Lung (tissue), 12 donors: ENCODE data around the gene CEACAM16. TPM values are rescaled to one million over a fixed set of nuclear protein-coding genes. Genes with fewer than 3 reads are reported as not detected.

Experiments used
- ATAC-seq: fragments of 200-7000 bp; cut with Tn5 transposase; one replicate; pipeline ENCODE4 v1.9.1; 2020; ENCODE audit warnings: moderate number of reproducible peaks; ENCODE audit not compliant: insufficient read depth, low FRiP score
- DNase-seq, 3 donors: peaks; one replicate each; pipeline ENCODE4 v3.0.0-alpha.2; 2013 to 2017
- H3K27ac ChIP-seq, 2 donors: one replicate each; pipeline ENCODE4 v1.5.1; 2013; ENCODE audit warnings: mild to moderate bottlenecking in 2 of 2, moderate library complexity in 2 of 2, control low read depth in 1 of 2, inconsistent platforms in 1 of 2, low read depth in 1 of 2, low read length in 1 of 2
- H3K27me3 ChIP-seq, 3 donors: one replicate each; pipeline ENCODE4 v1.5.1; 2013; ENCODE audit warnings: low read length in 2 of 3; ENCODE audit not compliant: control insufficient read depth in 3 of 3, insufficient read depth in 3 of 3
- H3K36me3 ChIP-seq, 4 donors: one replicate each; pipeline ENCODE4 v1.5.1; 2013; ENCODE audit warnings: low read length in 4 of 4, mild to moderate bottlenecking in 1 of 4, moderate library complexity in 1 of 4; ENCODE audit not compliant: control insufficient read depth in 4 of 4, insufficient read depth in 4 of 4
- H3K4me1 ChIP-seq, 5 donors: one replicate each; pipeline ENCODE4 v1.5.1; 2013; ENCODE audit warnings: low read length in 5 of 5, mild to moderate bottlenecking in 2 of 5, moderate library complexity in 1 of 5; ENCODE audit not compliant: control insufficient read depth in 5 of 5, insufficient read depth in 5 of 5
- H3K4me3 ChIP-seq: one replicate; pipeline ENCODE4 v1.5.1; 2013; ENCODE audit warnings: mild to moderate bottlenecking, control low read depth, moderate library complexity
- H3K9ac ChIP-seq, 2 donors: one replicate each; pipeline ENCODE4 v1.5.1; 2013; ENCODE audit warnings: low read length in 2 of 2, control low read depth in 1 of 2; ENCODE audit not compliant: insufficient read depth in 1 of 2
- H3K9me3 ChIP-seq, 4 donors: one replicate each; pipeline ENCODE4 v1.5.1; 2013; ENCODE audit warnings: low read length in 3 of 4, mild to moderate bottlenecking in 1 of 4, moderate library complexity in 1 of 4; ENCODE audit not compliant: control insufficient read depth in 4 of 4, insufficient read depth in 3 of 4
- WGBS, 2 donors: extraction: QIAGEN DNeasy Blood & Tissue Kit; methylation state at CpG; one replicate each; pipeline ENCODE4 v1.1.7; 2013; 5-methylcytosine and 5-hydroxymethylcytosine counted together
- polyA plus RNA-seq, 2 donors: library from polyadenylated mRNA; stranded (reverse); fragments of 200-250 nt; gene quantifications; one replicate each; pipeline ENCODE4 v1.2.1, GENCODE V29; 2013
- total RNA-seq, 2 donors: library from RNA; depleted of rRNA in 1 of 2; stranded (reverse); fragments of >200 nt in 1 of 2; gene quantifications; one replicate each; pipeline ENCODE4 v1.2.1, GENCODE V29; 2014 to 2021
- TF ChIP-seq, protein P1 (sequence below): IDR thresholded peaks from 2 replicates; pipeline ENCODE4 v1.5.1; 2012; ENCODE audit warnings: mild to moderate bottlenecking; ENCODE audit errors: control extremely low read depth, extremely low read depth
- donor health status: control.
- donor health status: control.
- donor health status: Bipolar disorder and iron deficiency.
- donor health status: healthy.
- donor health status: DM: yes; HTN: yes; CAD: no.

The CEACAM16 gene
- total and polyA plus RNA-seq, 4 donors: 0.26 TPM; not detected in 3

DNA sequence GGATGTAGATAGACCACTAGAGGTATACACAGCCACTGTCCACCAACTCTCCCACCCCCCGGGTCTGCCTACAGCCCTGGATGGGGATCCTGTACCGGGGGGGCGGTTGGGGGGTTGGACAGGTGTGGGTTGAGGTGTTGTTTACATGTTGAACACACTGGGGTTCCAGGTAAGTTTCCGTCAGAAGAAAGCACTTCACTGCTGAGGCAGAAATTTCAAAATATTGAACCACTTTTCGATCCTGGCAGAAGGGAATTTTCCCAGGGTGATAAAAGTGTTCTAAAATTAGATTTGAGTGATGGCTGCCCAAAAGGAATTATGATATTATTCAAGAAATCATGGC, 6.6 kb upstream of the CEACAM16 start:
- H3K4me3 ChIP-seq: no peak overlapping the region
- H3K4me1 ChIP-seq: peaks cover 0 to 16% (median 3%) of the 10 kb centered on the region in 5 donors
- WGBS, 2 donors: 21 to 32% methylated on average over 5 of the region's 5 CpGs
- H3K27ac ChIP-seq: peak overlapping the region in 1 of 2 donors; percentile 91
- no peaks in the 10 kb centered on the region for H3K36me3 ChIP-seq
- TF ChIP-seq, protein P1, sequence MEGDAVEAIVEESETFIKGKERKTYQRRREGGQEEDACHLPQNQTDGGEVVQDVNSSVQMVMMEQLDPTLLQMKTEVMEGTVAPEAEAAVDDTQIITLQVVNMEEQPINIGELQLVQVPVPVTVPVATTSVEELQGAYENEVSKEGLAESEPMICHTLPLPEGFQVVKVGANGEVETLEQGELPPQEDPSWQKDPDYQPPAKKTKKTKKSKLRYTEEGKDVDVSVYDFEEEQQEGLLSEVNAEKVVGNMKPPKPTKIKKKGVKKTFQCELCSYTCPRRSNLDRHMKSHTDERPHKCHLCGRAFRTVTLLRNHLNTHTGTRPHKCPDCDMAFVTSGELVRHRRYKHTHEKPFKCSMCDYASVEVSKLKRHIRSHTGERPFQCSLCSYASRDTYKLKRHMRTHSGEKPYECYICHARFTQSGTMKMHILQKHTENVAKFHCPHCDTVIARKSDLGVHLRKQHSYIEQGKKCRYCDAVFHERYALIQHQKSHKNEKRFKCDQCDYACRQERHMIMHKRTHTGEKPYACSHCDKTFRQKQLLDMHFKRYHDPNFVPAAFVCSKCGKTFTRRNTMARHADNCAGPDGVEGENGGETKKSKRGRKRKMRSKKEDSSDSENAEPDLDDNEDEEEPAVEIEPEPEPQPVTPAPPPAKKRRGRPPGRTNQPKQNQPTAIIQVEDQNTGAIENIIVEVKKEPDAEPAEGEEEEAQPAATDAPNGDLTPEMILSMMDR: no peak
- DNase-seq (no peak), ATAC-seq (no peak)
- no peak overlapping the region for H3K9ac ChIP-seq
- H3K9me3 ChIP-seq: no peaks in the 10 kb centered on the region
- H3K27me3 ChIP-seq: no peaks in the 10 kb centered on the region

DNA sequence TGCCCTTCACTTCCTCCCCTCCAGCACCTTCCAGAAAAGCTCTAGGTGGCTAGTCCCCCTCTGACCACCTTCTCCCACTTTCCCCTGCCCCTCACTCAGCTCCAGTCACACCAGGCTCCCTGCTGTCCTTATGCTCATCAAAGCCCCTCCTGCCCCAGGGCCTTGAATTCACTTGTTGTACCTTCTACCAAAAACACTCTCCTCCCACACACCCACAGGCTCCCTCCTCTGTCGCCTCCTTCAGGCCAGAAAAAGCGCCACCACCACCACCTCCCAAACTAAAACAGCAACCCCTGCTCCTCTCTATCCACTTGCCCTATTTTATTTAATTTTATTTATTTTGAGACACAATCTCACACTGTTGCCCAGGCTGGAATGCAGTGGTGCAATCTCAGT, 4.8 kb upstream of the CEACAM16 start:
- DNase-seq (no peak), ATAC-seq (no peak)
- TF ChIP-seq, protein P1: no peak
- Histone ChIP-seq H3K27ac (peak overlapping the region in 1 of 2 donors; percentile 37), H3K9me3 (no peaks in the 10 kb centered on the region), H3K9ac (no peak overlapping the region), H3K36me3 (no peaks in the 10 kb centered on the region), H3K4me3 (no peak overlapping the region), H3K27me3 (no peaks in the 10 kb centered on the region), H3K4me1 (peaks cover 0 to 14% (median 3%) of the 10 kb centered on the region in 5 donors)
- WGBS, 2 donors: 67 to 94% methylated on average over 2 of the region's 2 CpGs

DNA sequence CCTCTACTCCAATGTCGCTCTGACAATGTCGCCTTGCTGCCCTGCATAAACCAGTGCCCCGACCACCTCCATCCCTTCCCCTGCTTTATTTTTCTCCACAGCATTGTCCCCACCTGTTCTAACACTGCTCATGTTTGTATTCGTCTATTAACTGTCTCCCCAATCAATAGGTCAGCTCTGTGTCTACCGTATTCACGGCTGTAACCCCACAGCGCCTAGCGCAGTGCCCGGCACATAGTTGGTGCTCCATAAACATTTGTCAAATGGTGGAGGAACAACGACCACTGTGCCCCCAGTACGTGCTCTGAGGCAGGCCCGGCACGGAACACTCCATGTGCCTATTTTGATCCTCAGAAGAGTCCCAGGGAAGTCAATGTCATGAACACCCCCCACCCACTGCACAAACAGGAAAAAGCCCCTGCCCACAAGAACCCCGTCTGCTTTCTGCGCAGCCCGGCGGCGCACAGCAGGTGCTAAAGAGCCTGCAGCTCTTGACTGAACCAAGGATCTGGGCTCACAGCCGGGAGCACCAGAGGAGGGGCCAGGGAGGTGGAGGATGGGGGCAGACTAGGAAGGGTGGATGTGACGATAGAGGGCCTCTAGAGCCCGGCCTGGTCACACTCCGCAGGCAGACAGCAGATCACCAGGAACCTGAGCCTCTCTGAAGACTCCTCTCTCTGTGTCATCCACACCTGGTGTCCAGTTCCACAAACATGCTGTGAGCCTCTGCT, 1.8 kb upstream of the CEACAM16 start:
- no peaks in the 10 kb centered on the region for H3K36me3 ChIP-seq
- H3K4me1 ChIP-seq: peaks cover 0 to 4% (median 3%) of the 10 kb centered on the region in 5 donors
- H3K4me3 ChIP-seq: no peak overlapping the region
- DNase-seq: no peak
- H3K9me3 ChIP-seq: no peaks in the 10 kb centered on the region
- TF ChIP-seq, protein P1: no peak
- ATAC-seq: no peak
- H3K9ac ChIP-seq: no peak overlapping the region
- peak overlapping the region in 1 of 2 donors; percentile 4 for H3K27ac ChIP-seq
- H3K27me3 ChIP-seq: no peaks in the 10 kb centered on the region
- 47 to 50% methylated on average over 22 of the region's 22 CpGs for WGBS, 2 donors

DNA sequence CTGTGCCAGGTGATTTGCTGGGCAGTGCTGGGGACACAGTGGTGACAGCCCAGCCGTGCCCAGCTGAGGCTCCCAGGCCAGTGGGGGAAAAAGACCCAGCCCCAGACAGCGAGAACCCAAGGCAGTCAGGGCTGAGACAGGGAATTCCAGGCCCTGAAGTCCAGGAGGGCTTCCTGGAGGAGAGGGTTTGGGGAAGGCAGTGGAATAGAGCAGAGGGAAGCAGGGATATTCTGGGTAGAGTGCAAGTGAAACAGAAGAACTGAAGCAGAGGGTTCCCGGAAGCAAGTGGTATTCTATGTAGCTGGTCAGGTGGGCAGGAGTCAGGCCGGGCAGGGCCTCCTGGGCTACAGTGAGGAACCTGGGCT, 1.3 kb upstream of the CEACAM16 start:
- DNase-seq (no peak), ATAC-seq (no peak)
- TF ChIP-seq, protein P1: no peak
- no peak overlapping the region for H3K27ac ChIP-seq
- no peaks in the 10 kb centered on the region for H3K9me3 ChIP-seq
- H3K4me3 ChIP-seq: no peak overlapping the region
- WGBS, 2 donors: 82 to 83% methylated on average over 4 of the region's 4 CpGs
- H3K27me3 ChIP-seq: no peaks in the 10 kb centered on the region
- H3K9ac ChIP-seq: no peak overlapping the region
- H3K4me1 ChIP-seq: peaks cover 0 to 3% (median 0%) of the 10 kb centered on the region in 5 donors
- no peaks in the 10 kb centered on the region for H3K36me3 ChIP-seq
